Dermis microvascular lymphatic vessel endothelial cell (primary cell): ENCODE measurements around the gene TK1. TPM values are rescaled to one million over a fixed set of nuclear protein-coding genes. Genes with fewer than 3 reads are reported as not detected.
"Not testable (repeated sequence)": the region's sequence is repeated elsewhere in the genome, so short reads cannot be mapped to it uniquely, and the experiment has no call there.

Source experiments
- DNase-seq, 2 donors: peaks; one replicate each; pipeline versions ENCODE4 v3.0.0 to v3.0.0-alpha.2; 2010; ENCODE audit warnings: low read depth in 2 of 2
- total RNA-seq: library from RNA; depleted of rRNA; stranded (reverse); fragments of >200 nt; gene quantifications from 2 replicates; pipeline ENCODE4 v1.2.1, GENCODE V29; 2014

Gene TK1
- total RNA-seq, 1 donor from 2014 or later, result 147 TPM

DNA sequence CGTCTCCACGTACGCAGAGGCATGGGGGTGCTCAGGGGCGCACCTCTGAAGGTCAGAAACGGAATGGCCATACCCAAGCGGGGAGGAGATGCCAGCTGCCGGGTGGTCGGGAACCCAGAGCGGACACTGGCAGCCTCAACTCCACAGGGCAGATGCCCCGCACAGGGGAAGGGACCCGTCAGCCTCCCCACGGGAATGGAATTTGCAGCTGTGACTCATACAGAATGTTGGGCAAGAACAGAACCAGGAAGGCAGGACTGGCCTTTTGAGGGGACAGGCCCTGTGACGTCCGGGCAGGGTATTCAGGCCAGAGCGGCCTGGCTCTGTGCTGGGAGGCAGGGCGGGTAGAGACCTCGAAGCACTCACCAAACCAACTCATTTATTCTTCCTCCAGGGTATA lies 7.5 kb downstream of the TK1 start:
- DNase-seq, result no peak

DNA sequence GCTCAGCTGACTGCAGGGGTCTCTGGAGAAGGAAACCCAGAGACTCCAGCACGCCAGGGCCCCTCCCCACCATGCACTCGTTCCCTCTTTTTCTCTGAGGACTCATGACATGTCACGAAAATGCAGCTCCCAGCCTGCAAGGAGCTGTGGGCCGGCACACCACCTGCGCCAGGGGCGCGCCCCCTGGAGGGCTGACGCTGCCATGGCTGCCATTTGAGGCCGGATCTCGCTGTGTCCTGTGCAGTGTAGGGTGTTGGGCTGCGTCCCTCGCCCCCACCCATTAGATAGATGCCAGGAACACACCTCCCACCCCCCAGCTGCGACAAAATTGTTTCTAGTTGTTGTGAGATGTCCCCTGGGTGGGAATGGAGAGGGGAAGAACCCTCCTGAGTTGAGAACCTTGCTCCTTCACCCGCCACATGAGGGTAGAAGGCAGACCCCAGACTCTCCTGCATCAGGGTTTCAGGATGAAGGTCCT lies 10.3 kb downstream of the TK1 start:
- DNase-seq, result peak in 1 of 2 donors; percentile 58

GRCh38 chr17:78175643-78175981 lies 11.2 kb downstream of the TK1 start:
- no peak for DNase-seq

- DNase-seq, result peak in 1 of 2 donors; percentile 37
Observed at GRCh38 chr17:78174870-78175642, 11.8 kb downstream of the TK1 start.

DNA sequence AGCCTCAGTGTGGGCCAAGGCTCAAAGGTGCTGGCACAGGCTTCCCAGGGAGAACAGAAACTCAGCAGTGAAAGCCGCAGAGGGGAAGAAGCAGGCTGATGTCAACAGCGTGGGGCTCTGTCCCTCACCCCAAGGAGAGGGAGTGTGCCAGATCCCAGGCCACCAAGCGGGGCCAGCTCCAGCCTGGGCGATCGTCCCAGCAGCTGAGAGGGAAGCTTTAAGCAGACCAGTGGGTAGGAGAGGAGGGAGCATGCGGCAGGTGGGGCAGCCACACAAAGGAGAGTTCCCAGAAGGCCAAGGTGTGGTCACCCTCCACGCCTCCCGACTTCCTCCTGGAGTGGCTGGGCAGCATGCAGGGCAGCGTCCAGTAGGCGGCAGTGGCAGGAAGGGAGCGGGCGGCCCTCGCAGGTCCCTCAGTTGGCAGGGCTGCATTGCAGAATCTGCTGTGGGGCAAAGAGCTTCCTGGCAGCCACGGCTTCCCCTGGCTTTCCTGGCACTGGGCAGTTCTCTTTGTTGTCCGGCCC lies 12.4 kb downstream of the TK1 start:
- peak in 1 of 2 donors; percentile 73 for DNase-seq

- DNase-seq, result no peak
Observed at GRCh38 chr17:78173097-78173715, 13.6 kb downstream of the TK1 start.

DNA sequence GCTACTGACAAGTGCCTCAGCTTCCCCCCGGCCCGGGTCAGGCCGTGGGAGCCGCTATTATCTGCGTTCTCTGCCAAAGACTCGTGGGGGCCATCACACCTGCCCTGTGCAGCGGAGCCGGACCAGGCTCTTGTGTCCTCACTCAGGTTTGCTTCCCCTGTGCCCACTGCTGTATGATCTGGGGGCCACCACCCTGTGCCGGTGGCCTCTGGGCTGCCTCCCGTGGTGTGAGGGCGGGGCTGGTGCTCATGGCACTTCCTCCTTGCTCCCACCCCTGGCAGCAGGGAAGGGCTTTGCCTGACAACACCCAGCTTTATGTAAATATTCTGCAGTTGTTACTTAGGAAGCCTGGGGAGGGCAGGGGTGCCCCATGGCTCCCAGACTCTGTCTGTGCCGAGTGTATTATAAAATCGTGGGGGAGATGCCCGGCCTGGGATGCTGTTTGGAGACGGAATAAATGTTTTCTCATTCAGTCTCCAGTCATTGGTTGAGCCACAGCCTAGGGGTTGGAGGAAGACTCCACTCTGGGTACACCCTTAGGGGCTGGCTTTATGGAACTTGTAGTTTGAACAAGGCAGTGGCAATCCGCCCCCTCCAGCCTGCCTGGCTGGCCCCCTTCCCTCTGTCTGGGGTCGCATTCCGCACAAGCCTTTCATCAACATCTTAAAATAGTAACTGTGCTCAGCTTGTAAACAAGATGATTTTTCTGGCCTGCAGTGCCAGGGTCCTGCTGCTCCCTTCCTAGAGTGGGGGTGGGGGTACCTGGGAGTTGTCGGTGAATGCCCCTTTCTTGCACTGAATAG lies 14.4 kb downstream of the TK1 start:
- DNase-seq, result no peak

DNA sequence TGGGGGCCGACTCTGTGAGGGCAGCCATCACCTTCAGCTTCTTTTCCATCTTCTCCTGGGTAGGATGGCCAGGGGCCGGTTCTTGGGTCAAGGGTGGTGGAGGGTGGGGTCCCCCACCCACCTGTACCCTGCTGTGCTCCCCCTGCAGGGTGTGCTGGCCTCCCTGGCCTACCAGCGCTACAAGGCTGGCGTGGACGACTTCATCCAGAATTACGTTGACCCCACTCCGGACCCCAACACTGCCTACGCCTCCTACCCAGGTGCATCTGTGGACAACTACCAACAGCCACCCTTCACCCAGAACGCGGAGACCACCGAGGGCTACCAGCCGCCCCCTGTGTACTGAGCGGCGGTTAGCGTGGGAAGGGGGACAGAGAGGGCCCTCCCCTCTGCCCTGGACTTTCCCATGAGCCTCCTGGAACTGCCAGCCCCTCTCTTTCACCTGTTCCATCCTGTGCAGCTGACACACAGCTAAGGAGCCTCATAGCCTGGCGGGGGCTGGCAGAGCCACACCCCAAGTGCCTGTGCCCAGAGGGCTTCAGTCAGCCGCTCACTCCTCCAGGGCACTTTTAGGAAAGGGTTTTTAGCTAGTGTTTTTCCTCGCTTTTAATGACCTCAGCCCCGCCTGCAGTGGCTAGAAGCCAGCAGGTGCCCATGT lies 15.1 kb downstream of the TK1 start:
- DNase-seq, result not testable (repeated sequence)

- no peak for DNase-seq
Observed at GRCh38 chr17:78170692-78171590, 15.9 kb downstream of the TK1 start.

- peak in 1 of 2 donors; percentile 54 for DNase-seq
Observed at GRCh38 chr17:78168903-78169793, 17.7 kb downstream of the TK1 start.

DNA sequence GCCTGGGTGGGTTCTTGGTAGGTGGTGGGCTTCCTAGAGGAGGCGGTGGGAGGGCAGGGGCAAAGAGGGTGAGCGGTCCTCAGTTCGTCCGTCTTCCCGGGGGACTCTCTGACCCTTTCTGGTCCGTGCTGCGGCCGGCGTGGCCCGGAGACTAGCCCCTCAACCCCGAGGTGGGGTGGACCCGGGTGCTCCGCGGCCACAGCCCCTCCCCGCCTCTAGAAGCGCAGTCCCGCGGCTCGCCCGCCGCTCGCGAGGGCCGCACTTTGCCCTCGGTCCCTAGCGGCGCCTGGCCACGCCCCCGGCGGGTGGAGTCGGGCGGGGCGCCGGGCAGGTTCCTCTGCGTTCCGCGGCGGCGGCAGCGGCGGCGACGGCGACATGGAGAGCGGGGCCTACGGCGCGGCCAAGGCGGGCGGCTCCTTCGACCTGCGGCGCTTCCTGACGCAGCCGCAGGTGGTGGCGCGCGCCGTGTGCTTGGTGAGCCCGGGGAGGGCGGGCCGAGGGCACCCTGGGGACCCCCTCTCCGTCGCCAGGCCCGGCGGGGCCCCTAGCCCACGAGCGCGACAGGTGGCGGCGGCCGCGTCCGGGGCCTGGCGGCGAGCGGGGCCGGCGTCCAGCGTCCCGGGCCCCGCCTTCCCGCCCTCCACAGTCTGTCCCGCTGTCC lies 18.5 kb downstream of the TK1 start, which contains the start of gene SYNGR2:
TSS of gene SYNGR2 (plus strand) at position 340 of the 661 bp plus-strand sequence. CDS start at position 376, 36 bp downstream.
- DNase-seq, result peak in 1 of 2 donors; percentile 70

DNA sequence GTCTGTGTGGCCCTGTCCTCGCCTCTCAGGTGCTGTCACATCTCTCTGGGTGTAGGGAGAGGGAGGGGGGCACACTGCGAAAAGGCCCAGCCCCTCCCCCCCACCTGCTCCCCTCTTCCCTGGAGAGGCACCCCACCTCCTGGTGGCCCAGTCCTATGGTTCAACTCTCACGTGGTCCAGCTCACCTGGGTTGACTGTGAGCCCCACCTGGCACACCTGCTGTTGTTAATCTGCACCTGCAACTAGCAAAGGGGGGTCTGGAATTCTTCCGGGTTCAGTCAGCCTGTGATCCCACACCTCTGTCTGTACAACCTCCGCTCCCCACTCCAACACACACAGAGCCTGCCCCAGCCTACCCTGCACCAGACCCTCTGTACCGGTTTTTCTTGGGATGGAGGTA lies 20.4 kb downstream of the TK1 start:
- no peak for DNase-seq

DNA sequence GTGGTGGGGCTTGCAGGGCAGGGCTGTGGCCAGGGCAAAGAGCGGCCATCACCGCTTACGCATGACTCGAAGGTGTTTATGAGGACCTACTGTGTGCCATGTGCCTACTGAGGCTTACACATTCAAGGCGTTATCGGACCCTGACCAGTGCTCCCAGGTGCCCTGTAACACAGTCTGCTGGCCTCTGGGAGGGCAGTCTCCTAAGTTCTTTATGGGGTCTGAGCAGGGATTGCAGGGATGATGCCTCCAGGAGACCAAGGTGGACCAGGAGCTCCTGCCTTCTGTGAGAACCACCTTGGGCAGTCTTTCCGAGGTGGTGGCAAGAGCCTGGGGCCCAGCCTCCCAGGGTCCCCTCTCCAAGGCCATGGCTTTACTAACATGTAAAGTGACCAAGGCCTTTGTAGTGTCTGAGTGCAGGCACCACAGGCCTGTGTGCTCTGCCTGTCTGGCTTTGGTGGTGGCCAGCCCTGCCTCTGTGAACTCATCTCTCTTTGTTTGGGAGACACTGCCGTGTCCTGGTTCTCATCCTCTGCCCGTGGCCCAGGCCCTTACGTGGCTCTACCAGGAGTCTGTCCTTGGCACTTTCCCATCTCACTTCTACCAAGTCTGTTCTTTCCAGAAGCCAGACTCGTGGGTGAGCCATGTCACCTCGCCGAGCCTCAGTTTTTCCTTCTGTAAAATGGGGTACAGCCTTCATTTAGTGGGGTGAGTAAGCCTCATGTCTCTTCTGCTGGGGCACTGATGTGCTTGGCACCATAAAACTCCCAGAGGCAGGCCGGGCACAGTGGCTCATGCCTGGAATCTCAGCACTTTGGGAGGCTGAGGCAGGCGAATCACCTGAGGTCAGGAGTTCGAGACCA lies 21.9 kb downstream of the TK1 start:
- no peak for DNase-seq

DNA sequence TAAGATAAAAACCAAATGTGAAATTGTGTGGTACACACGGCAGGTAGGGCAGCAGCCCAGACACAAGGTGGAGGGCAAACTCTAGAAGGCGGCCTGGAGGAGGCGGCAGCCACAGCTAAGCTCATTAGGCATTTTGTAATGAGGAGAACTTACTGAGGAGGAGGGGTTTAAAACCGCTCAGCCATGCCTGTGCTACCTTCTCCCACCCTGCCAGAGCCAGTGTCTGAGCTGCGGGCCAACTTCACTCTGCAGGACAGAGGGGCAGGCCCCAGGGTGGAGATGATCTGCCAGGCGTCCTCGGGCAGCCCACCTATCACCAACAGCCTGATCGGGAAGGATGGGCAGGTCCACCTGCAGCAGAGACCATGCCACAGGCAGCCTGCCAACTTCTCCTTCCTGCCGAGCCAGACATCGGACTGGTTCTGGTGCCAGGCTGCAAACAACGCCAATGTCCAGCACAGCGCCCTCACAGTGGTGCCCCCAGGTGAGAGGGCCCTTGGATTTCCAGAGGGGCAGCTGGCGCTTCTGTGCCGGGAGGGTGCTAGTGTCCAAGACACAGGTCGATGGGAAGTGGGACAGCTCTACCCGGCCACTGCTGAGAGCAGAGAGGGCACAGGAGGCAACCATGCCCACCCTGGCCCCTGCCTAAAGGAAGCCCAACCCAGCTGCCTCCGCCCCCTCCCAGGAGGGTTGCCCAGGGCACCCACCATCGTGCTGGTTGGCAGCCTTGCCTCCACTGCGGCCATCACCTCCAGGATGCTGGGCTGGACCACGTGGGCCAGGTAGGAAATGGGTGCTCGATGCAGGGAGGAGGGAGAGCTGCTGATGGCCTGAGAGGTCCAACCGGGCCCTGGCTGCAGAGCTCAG lies 22.7 kb downstream of the TK1 start:
- no peak for DNase-seq

- no peak for DNase-seq
Observed at GRCh38 chr17:78159575-78160158, 27.2 kb downstream of the TK1 start.
